A549 (cell line): ENCODE measurements around the gene PTPN13. TPM values are rescaled to one million over a fixed set of nuclear protein-coding genes. Genes with fewer than 3 reads are reported as not detected.

ENCODE experiments used
- ATAC-seq, 2 experiments: fragments of 200-7000 bp in 1 of 2; fragments of >200 bp in 1 of 2; cut with Nextera tagmentation in 1 of 2; cut with Tn5 transposase in 1 of 2; 3 replicates each; pipeline versions ENCODE4 v1.8.0 to v1.9.1; 2018 to 2020; ENCODE audit warnings: mild to moderate bottlenecking in 1 of 2, moderate library complexity in 1 of 2
- CTCF ChIA-PET: fragments of 300-600 bp; sonication (Branson Sonifier 250); formaldehyde crosslinking; extraction: SDS; loops from one replicate; lab custom pipeline; 2021; ENCODE audit warnings: antibody characterized with exemption, inconsistent platforms; lab: Yijun Ruan, JAX
- POLR2A ChIA-PET: fragments of 350-600 bp; formaldehyde crosslinking; extraction: SDS; loops from one replicate; lab custom pipeline; 2021; ENCODE audit warnings: antibody characterized with exemption, inconsistent platforms; lab: Yijun Ruan, JAX
- DNase-seq, 2 experiments: peaks; one replicate each; pipeline versions ENCODE4 v3.0.0 to v3.0.0-alpha.2; 2011 to 2016; ENCODE audit warnings: low read depth in 1 of 2, low spot score in 1 of 2
- FAIRE-seq: peaks from 2 replicates; lab custom pipeline; 2011; peaks lifted over from hg19 to GRCh38; lab: Jason Lieb, UNC
- H3K27ac ChIP-seq, 2 experiments: fragments of >200 bp; sonication (Bioruptor Twin); formaldehyde crosslinking; 3 replicates each; pipeline ENCODE4 v1.5.1; 2016 to 2017
- H3K4me1 ChIP-seq: fragments of >200 bp; sonication (Bioruptor Twin); formaldehyde crosslinking; 3 replicates; pipeline ENCODE4 v1.6.1; 2016
- H3K4me2 ChIP-seq: fragments of >200 bp; sonication (Bioruptor Twin); formaldehyde crosslinking; 3 replicates; pipeline ENCODE4 v1.6.1; 2016
- H3K4me3 ChIP-seq: fragments of >200 bp; sonication (Bioruptor Twin); formaldehyde crosslinking; 3 replicates; pipeline ENCODE4 v1.5.1; 2016
- H3K9me3 ChIP-seq: fragments of >200 bp; sonication (Bioruptor Twin); formaldehyde crosslinking; 3 replicates; pipeline ENCODE4 v1.6.1; 2016
- ATOH8 ChIP-seq: fragments of 250-450 bp; sonication (Bioruptor Pico); IDR thresholded peaks from 2 replicates; pipeline ENCODE4 v1.5.0; 2020; ENCODE audit warnings: low read depth, mild to moderate bottlenecking, moderate library complexity
- BHLHE40 ChIP-seq: IDR thresholded peaks from 2 replicates; pipeline ENCODE4 v1.6.1; 2012; ENCODE audit warnings: low read depth, low read length, inconsistent platforms
- CBX8 ChIP-seq: fragments of 200-600 bp; sonication (generic); IDR thresholded peaks from 2 replicates; pipeline ENCODE4 v1.6.1; 2016
- CTCF ChIP-seq: fragments of >200 bp; sonication (Bioruptor Twin); formaldehyde crosslinking; IDR thresholded peaks from 3 replicates; pipeline ENCODE4 v1.5.1; 2016
- E2F6 ChIP-seq: IDR thresholded peaks from 2 replicates; pipeline ENCODE4 v1.6.1; 2012; ENCODE audit warnings: low read depth, borderline replicate concordance
- EHMT2 ChIP-seq: fragments of 200-600 bp; sonication (generic); IDR thresholded peaks from 2 replicates; pipeline ENCODE4 v1.6.1; 2016; ENCODE audit warnings: antibody characterized with exemption, low read depth, mild to moderate bottlenecking, moderate library complexity
- FOSL2 ChIP-seq, 2 experiments: fragments of 450-650 bp in 1 of 2; fragments of >200 bp in 1 of 2; sonication (Bioruptor Twin) in 1 of 2; formaldehyde crosslinking; IDR thresholded peaks; 2 replicates each; pipeline versions ENCODE4 v1.5.0 to v1.6.1; 2016 to 2020; ENCODE audit warnings: mild to moderate bottlenecking in 1 of 2, moderate library complexity in 1 of 2
- HEYL ChIP-seq: fragments of 250-450 bp; sonication (Bioruptor Pico); IDR thresholded peaks from 2 replicates; pipeline ENCODE4 v1.8.0; 2021; ENCODE audit warnings: mild to moderate bottlenecking, moderate library complexity
- HMGXB4 ChIP-seq: fragments of 250-450 bp; sonication (Bioruptor Pico); IDR thresholded peaks from 2 replicates; pipeline ENCODE4 v1.5.0; 2021; ENCODE audit warnings: mild to moderate bottlenecking, moderate library complexity, borderline replicate concordance
- HOXA7 ChIP-seq: fragments of 250-450 bp; sonication (Bioruptor Pico); IDR thresholded peaks from 2 replicates; pipeline ENCODE4 v1.5.0; 2020; ENCODE audit warnings: mild to moderate bottlenecking, moderate library complexity
- HOXB13 ChIP-seq: fragments of 250-450 bp; sonication (Bioruptor Pico); IDR thresholded peaks from 2 replicates; pipeline ENCODE4 v1.5.0; 2020; ENCODE audit warnings: low read depth, mild to moderate bottlenecking, moderate library complexity
- HOXB5 ChIP-seq: fragments of 250-450 bp; sonication (Bioruptor Pico); IDR thresholded peaks from 2 replicates; pipeline ENCODE4 v1.5.0; 2020; ENCODE audit warnings: mild to moderate bottlenecking, moderate library complexity
- JUNB ChIP-seq: fragments of >200 bp; sonication (Bioruptor Twin); formaldehyde crosslinking; IDR thresholded peaks from 2 replicates; pipeline ENCODE4 v1.6.1; 2016
- NPAS2 ChIP-seq: fragments of 250-450 bp; sonication (Bioruptor Pico); IDR thresholded peaks from 2 replicates; pipeline ENCODE4 v1.8.0; 2022; ENCODE audit warnings: mild to moderate bottlenecking, moderate library complexity, borderline replicate concordance
- PHF8 ChIP-seq: fragments of 200-600 bp; sonication (generic); IDR thresholded peaks from 2 replicates; pipeline ENCODE4 v1.6.1; 2016; ENCODE audit warnings: low read depth, mild to moderate bottlenecking, antibody characterized with exemption, moderate library complexity, borderline replicate concordance
- RFX5 ChIP-seq: fragments of 450-650 bp; IDR thresholded peaks from 2 replicates; pipeline ENCODE4 v1.7.1; 2014; ENCODE audit warnings: antibody characterized with exemption, mild to moderate bottlenecking, moderate library complexity
- TFCP2L1 ChIP-seq: fragments of 250-450 bp; sonication (Bioruptor Pico); IDR thresholded peaks from 2 replicates; pipeline ENCODE4 v1.5.0; 2021; ENCODE audit warnings: mild to moderate bottlenecking
- TP53 ChIP-seq: fragments of 250-450 bp; sonication (Bioruptor Pico); IDR thresholded peaks from 2 replicates; pipeline ENCODE4 v1.5.0; 2021; ENCODE audit warnings: mild to moderate bottlenecking, moderate library complexity
- USF2 ChIP-seq: fragments of 450-650 bp; IDR thresholded peaks from 2 replicates; pipeline ENCODE4 v1.6.1; 2014; ENCODE audit warnings: antibody characterized with exemption
- ZNF302 ChIP-seq: fragments of 250-450 bp; sonication (Bioruptor Pico); IDR thresholded peaks from 2 replicates; pipeline ENCODE4 v1.9.0; 2021; ENCODE audit warnings: inconsistent platforms, mild to moderate bottlenecking, moderate library complexity
- WGBS: methylation state at CpG from one replicate; pipeline ENCODE4 v1.1.6; 2017; ENCODE audit errors: missing lambda C conversion rate; 5-methylcytosine and 5-hydroxymethylcytosine counted together
- polyA plus RNA-seq, 4 experiments: library from polyadenylated mRNA; depleted of rRNA in 3 of 4; stranded (reverse); fragments of >200 nt; fragmentation: RNase III in 1 of 4; extraction: RNeasy Plus Mini Kit Qiagen cat#74134 plus additional on column Dnase treatment in 1 of 4; gene quantifications; 2 replicates in 3 of 4; 3 replicates in 1 of 4; pipeline ENCODE4 v1.2.3, GENCODE V29; 2011 to 2017

Gene PTPN13
- polyA plus RNA-seq, 2 of the 4 experiments (the other 2 are of a cell fraction): 10.4 to 13.3 TPM

- WGBS: 70% methylated on average over 1 of the region's 1 CpG
- H3K27ac ChIP-seq: no peak overlapping the region
- no peak overlapping the region for H3K4me2 ChIP-seq
- no peak for DNase-seq
- no peak for ATAC-seq
- CTCF ChIA-PET: interaction anchor here (1.5 kb wide), 1 partner anchor 101 kb away, joined by 3 read pairs; no protein-coding TSS in a partner anchor
- peak; percentile 54; the same call in 1 of the 2 replicates for TF ChIP-seq RFX5
- no peak for TF ChIP-seq TP53 (CRISPR knock-in tag)
- POLR2A ChIA-PET: no interaction called here
- H3K9me3 ChIP-seq: no peaks in the 10 kb centered on the region
- no peak for FAIRE-seq
- peaks cover 31% of the 10 kb centered on the region; the same call in 2 of the 3 replicates for H3K4me1 ChIP-seq
- H3K4me3 ChIP-seq: no peak overlapping the region
Measured at GRCh38 chr4:86600007-86600653, 6.0 kb downstream of the PTPN13 start.

- H3K4me3 ChIP-seq: no peak overlapping the region
- H3K9me3 ChIP-seq: no peaks in the 10 kb centered on the region
- 83% methylated on average over 1 of the region's 1 CpG for WGBS
- H3K27ac ChIP-seq: no peak overlapping the region
- POLR2A ChIA-PET: interaction anchor here (2.5 kb wide), 1 partner anchor 9 kb away, joined by 7 read pairs; the partner anchor contains the start of gene PTPN13
- TF ChIP-seq CTCF (no peak), ATOH8 (no peak), HEYL (CRISPR knock-in tag) (no peak), FOSL2 (IDR thresholded peaks at IDR 0.05) (no peak), FOSL2 (CRISPR knock-in tag; IDR thresholded peaks at IDR 0.05) (no peak), EHMT2 (no peak), HOXA7 (no peak), JUNB (no peak), BHLHE40 (no peak), TFCP2L1 (CRISPR knock-in tag) (no peak), TP53 (CRISPR knock-in tag) (no peak), NPAS2 (CRISPR knock-in tag) (no peak), CBX8 (no peak), HOXB5 (CRISPR knock-in tag) (no peak), HMGXB4 (CRISPR knock-in tag) (no peak), E2F6 (no peak), USF2 (no peak), HOXB13 (no peak), ZNF302 (no peak), PHF8 (no peak)
- TF ChIP-seq, all 56 proteins: peak for 0
- CTCF ChIA-PET: no interaction called here
- no peak overlapping the region for H3K4me2 ChIP-seq
- H3K4me1 ChIP-seq: peaks cover 14% of the 10 kb centered on the region; the same call in 2 of the 3 replicates
- ATAC-seq (no peak), FAIRE-seq (no peak), DNase-seq (no peak)
Measured at GRCh38 chr4:86603311-86603885, 9.3 kb downstream of the PTPN13 start.
